ENCODE results near the gene ARGLU1. TPM values are rescaled to one million over a fixed set of nuclear protein-coding genes. Genes with fewer than 3 reads are reported as not detected.

ARGLU1 gene
- polyA plus RNA-seq, 2 donors, result 51.0 to 84.5 TPM

- Histone ChIP-seq H3K4me3 (ENCODE audit: low read depth in 1 of 2, low read length in 2 of 2) (no peak overlapping the region), H3K4me1 (ENCODE audit: control insufficient read depth in 2 of 2, insufficient read depth in 2 of 2, low read length in 1 of 2) (peaks cover 0 to 3% of the 10 kb centered on the region in 2 donors), H3K27me3 (ENCODE audit: control insufficient read depth in 1 of 2, insufficient read depth in 2 of 2, low read length in 2 of 2) (no peaks in the 10 kb centered on the region), H3K36me3 (ENCODE audit: control insufficient read depth in 2 of 2, insufficient read depth in 2 of 2, low read length in 1 of 2) (no peaks in the 10 kb centered on the region), H3K27ac (ENCODE audit: low read depth in 2 of 2, low read length in 1 of 2) (peak overlapping the region in 1 of 2 donors; percentile 33), H3K9me3 (ENCODE audit: control insufficient read depth in 2 of 2, insufficient read depth in 1 of 2, low read depth in 1 of 2, low read length in 1 of 2) (no peaks in the 10 kb centered on the region)
- 64 to 67% methylated on average over 5 of the region's 5 CpGs for WGBS, 2 donors
These were observed 21.8 kb upstream of the ARGLU1 start for GRCh38 chr13:106589716-106590115.

GRCh38 chr13:106588367-106588766 is 20.4 kb upstream of the ARGLU1 start:
- WGBS, 2 donors, result 76 to 81% methylated on average over 4 of the region's 4 CpGs
- no peaks in the 10 kb centered on the region for H3K9me3 ChIP-seq (ENCODE audit: control insufficient read depth in 2 of 2, insufficient read depth in 1 of 2, low read depth in 1 of 2, low read length in 1 of 2)
- no peaks in the 10 kb centered on the region for H3K36me3 ChIP-seq (ENCODE audit: control insufficient read depth in 2 of 2, insufficient read depth in 2 of 2, low read length in 1 of 2)
- no peaks in the 10 kb centered on the region for H3K27me3 ChIP-seq (ENCODE audit: control insufficient read depth in 1 of 2, insufficient read depth in 2 of 2, low read length in 2 of 2)
- H3K4me3 ChIP-seq (ENCODE audit: low read depth in 1 of 2, low read length in 2 of 2), result no peak overlapping the region
- peaks cover 0 to 3% of the 10 kb centered on the region in 2 donors for H3K4me1 ChIP-seq (ENCODE audit: control insufficient read depth in 2 of 2, insufficient read depth in 2 of 2, low read length in 1 of 2)
- no peak overlapping the region for H3K27ac ChIP-seq (ENCODE audit: low read depth in 2 of 2, low read length in 1 of 2)

- no peak overlapping the region for H3K4me3 ChIP-seq (ENCODE audit: low read depth in 1 of 2, low read length in 2 of 2)
- WGBS, 2 donors, result 56 to 67% methylated on average over 3 of the region's 3 CpGs
- no peaks in the 10 kb centered on the region for H3K36me3 ChIP-seq (ENCODE audit: control insufficient read depth in 2 of 2, insufficient read depth in 2 of 2, low read length in 1 of 2)
- H3K27ac ChIP-seq (ENCODE audit: low read depth in 2 of 2, low read length in 1 of 2), result peak overlapping the region in 1 of 2 donors; percentile 9
- H3K9me3 ChIP-seq (ENCODE audit: control insufficient read depth in 2 of 2, insufficient read depth in 1 of 2, low read depth in 1 of 2, low read length in 1 of 2), result no peaks in the 10 kb centered on the region
- H3K27me3 ChIP-seq (ENCODE audit: control insufficient read depth in 1 of 2, insufficient read depth in 2 of 2, low read length in 2 of 2), result no peaks in the 10 kb centered on the region
- H3K4me1 ChIP-seq (ENCODE audit: control insufficient read depth in 2 of 2, insufficient read depth in 2 of 2, low read length in 1 of 2), result peaks cover 0 to 3% of the 10 kb centered on the region in 2 donors
These were observed 19.9 kb upstream of the ARGLU1 start for GRCh38 chr13:106587787-106588186.

GRCh38 chr13:106586648-106587166 is 18.8 kb upstream of the ARGLU1 start:
- no peaks in the 10 kb centered on the region for H3K9me3 ChIP-seq (ENCODE audit: control insufficient read depth in 2 of 2, insufficient read depth in 1 of 2, low read depth in 1 of 2, low read length in 1 of 2)
- H3K36me3 ChIP-seq (ENCODE audit: control insufficient read depth in 2 of 2, insufficient read depth in 2 of 2, low read length in 1 of 2), result no peaks in the 10 kb centered on the region
- peaks cover 0 to 3% of the 10 kb centered on the region in 2 donors for H3K4me1 ChIP-seq (ENCODE audit: control insufficient read depth in 2 of 2, insufficient read depth in 2 of 2, low read length in 1 of 2)
- WGBS, 2 donors, result 67 to 76% methylated on average over 4 of the region's 4 CpGs
- peak overlapping the region; percentile 62 to 80 for H3K27ac ChIP-seq (ENCODE audit: low read depth in 2 of 2, low read length in 1 of 2)
- H3K27me3 ChIP-seq (ENCODE audit: control insufficient read depth in 1 of 2, insufficient read depth in 2 of 2, low read length in 2 of 2), result no peaks in the 10 kb centered on the region
- H3K4me3 ChIP-seq (ENCODE audit: low read depth in 1 of 2, low read length in 2 of 2), result no peak overlapping the region

- 78 to 91% methylated on average over 4 of the region's 4 CpGs for WGBS, 2 donors
- Histone ChIP-seq H3K4me1 (ENCODE audit: control insufficient read depth in 2 of 2, insufficient read depth in 2 of 2, low read length in 1 of 2) (peaks cover 0 to 2% of the 10 kb centered on the region in 2 donors), H3K4me3 (ENCODE audit: low read depth in 1 of 2, low read length in 2 of 2) (no peak overlapping the region), H3K27me3 (ENCODE audit: control insufficient read depth in 1 of 2, insufficient read depth in 2 of 2, low read length in 2 of 2) (no peaks in the 10 kb centered on the region), H3K36me3 (ENCODE audit: control insufficient read depth in 2 of 2, insufficient read depth in 2 of 2, low read length in 1 of 2) (no peaks in the 10 kb centered on the region), H3K27ac (ENCODE audit: low read depth in 2 of 2, low read length in 1 of 2) (no peak overlapping the region), H3K9me3 (ENCODE audit: control insufficient read depth in 2 of 2, insufficient read depth in 1 of 2, low read depth in 1 of 2, low read length in 1 of 2) (no peaks in the 10 kb centered on the region)
These were observed 13.3 kb upstream of the ARGLU1 start for GRCh38 chr13:106581225-106581624.

GRCh38 chr13:106575896-106576295 is 8.0 kb upstream of the ARGLU1 start:
- H3K4me3 ChIP-seq (ENCODE audit: low read depth in 1 of 2, low read length in 2 of 2), result peak overlapping the region; percentile 21 to 51
- H3K9me3 ChIP-seq (ENCODE audit: control insufficient read depth in 2 of 2, insufficient read depth in 1 of 2, low read depth in 1 of 2, low read length in 1 of 2), result no peaks in the 10 kb centered on the region
- H3K27me3 ChIP-seq (ENCODE audit: control insufficient read depth in 1 of 2, insufficient read depth in 2 of 2, low read length in 2 of 2), result no peaks in the 10 kb centered on the region
- no peak overlapping the region for H3K27ac ChIP-seq (ENCODE audit: low read depth in 2 of 2, low read length in 1 of 2)
- no peaks in the 10 kb centered on the region for H3K4me1 ChIP-seq (ENCODE audit: control insufficient read depth in 2 of 2, insufficient read depth in 2 of 2, low read length in 1 of 2)
- no peaks in the 10 kb centered on the region for H3K36me3 ChIP-seq (ENCODE audit: control insufficient read depth in 2 of 2, insufficient read depth in 2 of 2, low read length in 1 of 2)

GRCh38 chr13:106573868-106574267 is 5.9 kb upstream of the ARGLU1 start:
- peak overlapping the region; percentile 28 to 41 for H3K4me3 ChIP-seq (ENCODE audit: low read depth in 1 of 2, low read length in 2 of 2)
- H3K27me3 ChIP-seq (ENCODE audit: control insufficient read depth in 1 of 2, insufficient read depth in 2 of 2, low read length in 2 of 2), result no peaks in the 10 kb centered on the region
- H3K4me1 ChIP-seq (ENCODE audit: control insufficient read depth in 2 of 2, insufficient read depth in 2 of 2, low read length in 1 of 2), result no peaks in the 10 kb centered on the region
- no peaks in the 10 kb centered on the region for H3K9me3 ChIP-seq (ENCODE audit: control insufficient read depth in 2 of 2, insufficient read depth in 1 of 2, low read depth in 1 of 2, low read length in 1 of 2)
- WGBS, 2 donors, result 24 to 37% methylated on average over 3 of the region's 3 CpGs
- peak overlapping the region; percentile 89 to 93 for H3K27ac ChIP-seq (ENCODE audit: low read depth in 2 of 2, low read length in 1 of 2)
- H3K36me3 ChIP-seq (ENCODE audit: control insufficient read depth in 2 of 2, insufficient read depth in 2 of 2, low read length in 1 of 2), result no peaks in the 10 kb centered on the region

- 67 to 81% methylated on average over 8 of the region's 8 CpGs for WGBS, 2 donors
- peak overlapping the region; percentile 10 to 41 for H3K4me3 ChIP-seq (ENCODE audit: low read depth in 1 of 2, low read length in 2 of 2)
These were observed 5.4 kb upstream of the ARGLU1 start for GRCh38 chr13:106573284-106573846.

GRCh38 chr13:106570299-106570852 is 2.4 kb upstream of the ARGLU1 start:
- no peak overlapping the region for H3K27ac ChIP-seq (ENCODE audit: low read depth in 2 of 2, low read length in 1 of 2)
- no peaks in the 10 kb centered on the region for H3K4me1 ChIP-seq (ENCODE audit: control insufficient read depth in 2 of 2, insufficient read depth in 2 of 2, low read length in 1 of 2)
- WGBS, 2 donors, result 40 to 42% methylated on average over 13 to 14 of the region's 14 CpGs

More at GRCh38 chr13:106573284-106573846, 5.4 kb upstream of the ARGLU1 start:
- Histone ChIP-seq H3K27me3 (ENCODE audit: control insufficient read depth in 1 of 2, insufficient read depth in 2 of 2, low read length in 2 of 2) (no peaks in the 10 kb centered on the region), H3K9me3 (ENCODE audit: control insufficient read depth in 2 of 2, insufficient read depth in 1 of 2, low read depth in 1 of 2, low read length in 1 of 2) (no peaks in the 10 kb centered on the region), H3K36me3 (ENCODE audit: control insufficient read depth in 2 of 2, insufficient read depth in 2 of 2, low read length in 1 of 2) (no peaks in the 10 kb centered on the region), H3K27ac (ENCODE audit: low read depth in 2 of 2, low read length in 1 of 2) (peak overlapping the region; percentile 89 to 93), H3K4me1 (ENCODE audit: control insufficient read depth in 2 of 2, insufficient read depth in 2 of 2, low read length in 1 of 2) (no peaks in the 10 kb centered on the region)

More at GRCh38 chr13:106570299-106570852, 2.4 kb upstream of the ARGLU1 start:
- H3K27me3 ChIP-seq (ENCODE audit: control insufficient read depth in 1 of 2, insufficient read depth in 2 of 2, low read length in 2 of 2), result no peaks in the 10 kb centered on the region
- H3K36me3 ChIP-seq (ENCODE audit: control insufficient read depth in 2 of 2, insufficient read depth in 2 of 2, low read length in 1 of 2), result no peaks in the 10 kb centered on the region
- H3K9me3 ChIP-seq (ENCODE audit: control insufficient read depth in 2 of 2, insufficient read depth in 1 of 2, low read depth in 1 of 2, low read length in 1 of 2), result no peaks in the 10 kb centered on the region
- no peak overlapping the region for H3K4me3 ChIP-seq (ENCODE audit: low read depth in 1 of 2, low read length in 2 of 2)

All from esophagus (tissue), 2 donors.